ENCODE results near the gene ZNF37A.

GRCh38 chr10:38103756-38104155 is 9.6 kb downstream of the ZNF37A start:
- TF ChIP-seq CTCF (IDR thresholded peaks at IDR 0.05 in 2 of 3, conservative IDR thresholded peaks at IDR 0.05 in 1 of 3; ENCODE audit: borderline replicate concordance in 1 of 3, insufficient read depth in 1 of 3, low read depth in 2 of 3, low read length in 2 of 3) = no peak
- TF ChIP-seq POLR2A (IDR thresholded peaks at IDR 0.05; ENCODE audit: borderline replicate concordance, extremely low read depth, insufficient read depth, insufficient read length) = no peak
- no peak for TF ChIP-seq REST (IDR thresholded peaks at IDR 0.05; ENCODE audit: low read depth)
- no peak for TF ChIP-seq YY1 (IDR thresholded peaks at IDR 0.05; ENCODE audit: extremely low read depth, insufficient replicate concordance, low read depth, low read length)
- no peak for TF ChIP-seq SIN3A (IDR thresholded peaks at IDR 0.05; ENCODE audit: low read depth)
- no peak for TF ChIP-seq EZH2 (IDR thresholded peaks at IDR 0.05)
- TF ChIP-seq POLR2AphosphoS5 (IDR thresholded peaks at IDR 0.05; ENCODE audit: low read depth, low read length) = no peak
- TF ChIP-seq EZH2phosphoT487 (IDR thresholded peaks at IDR 0.05; ENCODE audit: borderline replicate concordance) = no peak
- no peak for TF ChIP-seq ZNF274 (IDR thresholded peaks at IDR 0.05; ENCODE audit: low read depth, low read length)
- no peak for TF ChIP-seq FOSL1 (IDR thresholded peaks at IDR 0.05; ENCODE audit: low read depth)
